ENCODE results near the gene PAPOLA. TPM values are rescaled to one million over a fixed set of nuclear protein-coding genes. Genes with fewer than 3 reads are reported as not detected.
"Not testable (repeated sequence)": the region's sequence is repeated elsewhere in the genome, so short reads cannot be mapped to it uniquely, and the experiment has no call there.

The PAPOLA gene
- total RNA-seq, 1 donor from 2014 or later, result 186 TPM

- no peak for FAIRE-seq
- peak; percentile 28 to 30 for DNase-seq (ENCODE audit: low spot score in 2 of 2)
Observed at GRCh38 chr14:96501217-96501739, 904 bp upstream of the PAPOLA start.

- FAIRE-seq (no peak), DNase-seq (ENCODE audit: low spot score in 2 of 2) (peak; percentile 55 to 56)
Observed at GRCh38 chr14:96502621-96503305, 581 bp downstream of the PAPOLA start.

- FAIRE-seq (no peak), DNase-seq (ENCODE audit: low spot score in 2 of 2) (no peak)
Observed at GRCh38 chr14:96503306-96503679, 1.1 kb downstream of the PAPOLA start.

- not testable (repeated sequence) for FAIRE-seq; DNase-seq (ENCODE audit: low spot score in 2 of 2)
Observed at GRCh38 chr14:96504353-96504752, 2.2 kb downstream of the PAPOLA start.

GRCh38 chr14:96507723-96508122 lies 5.5 kb downstream of the PAPOLA start:
- no peak for DNase-seq (ENCODE audit: low spot score in 2 of 2)
- FAIRE-seq, result no peak

- FAIRE-seq (no peak), DNase-seq (ENCODE audit: low spot score in 2 of 2) (no peak)
Observed at GRCh38 chr14:96508900-96509299, 6.7 kb downstream of the PAPOLA start.

GRCh38 chr14:96509457-96510090 lies 7.4 kb downstream of the PAPOLA start:
- DNase-seq (ENCODE audit: low spot score in 2 of 2) (no peak), FAIRE-seq (no peak)

GRCh38 chr14:96511146-96511545 lies 9.0 kb downstream of the PAPOLA start:
- FAIRE-seq (no peak), DNase-seq (ENCODE audit: low spot score in 2 of 2) (no peak)

- DNase-seq (ENCODE audit: low spot score in 2 of 2) (no peak), FAIRE-seq (no peak)
Observed at GRCh38 chr14:96511667-96512066, 9.5 kb downstream of the PAPOLA start.

- FAIRE-seq (no peak), DNase-seq (ENCODE audit: low spot score in 2 of 2) (no peak)
Observed at GRCh38 chr14:96512122-96512521, 9.9 kb downstream of the PAPOLA start.

GRCh38 chr14:96512602-96513397 lies 10.6 kb downstream of the PAPOLA start:
- DNase-seq (ENCODE audit: low spot score in 2 of 2), result no peak
- FAIRE-seq, result no peak

- DNase-seq (ENCODE audit: low spot score in 2 of 2) (no peak), FAIRE-seq (no peak)
Observed at GRCh38 chr14:96514694-96515093, 12.5 kb downstream of the PAPOLA start.

- DNase-seq (ENCODE audit: low spot score in 2 of 2), result no peak
- FAIRE-seq, result no peak
Observed at GRCh38 chr14:96515731-96516130, 13.5 kb downstream of the PAPOLA start.

GRCh38 chr14:96516351-96516750 lies 14.2 kb downstream of the PAPOLA start:
- no peak for DNase-seq (ENCODE audit: low spot score in 2 of 2)
- no peak for FAIRE-seq

GRCh38 chr14:96519970-96520369 lies 17.8 kb downstream of the PAPOLA start:
- no peak for FAIRE-seq

GRCh38 chr14:96525452-96525851 lies 23.3 kb downstream of the PAPOLA start:
- DNase-seq (ENCODE audit: low spot score in 2 of 2) (no peak), FAIRE-seq (no peak)

More at GRCh38 chr14:96519970-96520369, 17.8 kb downstream of the PAPOLA start:
- DNase-seq (ENCODE audit: low spot score in 2 of 2), result no peak

GRCh38 chr14:96532632-96533031 lies 30.4 kb downstream of the PAPOLA start:
- DNase-seq (ENCODE audit: low spot score in 2 of 2) (no peak), FAIRE-seq (no peak)

- no peak for DNase-seq (ENCODE audit: low spot score in 2 of 2)
- FAIRE-seq, result no peak
Observed at GRCh38 chr14:96536807-96537206, 34.6 kb downstream of the PAPOLA start.

GRCh38 chr14:96538097-96538989 lies 36.2 kb downstream of the PAPOLA start:
- FAIRE-seq, result no peak
- no peak for DNase-seq (ENCODE audit: low spot score in 2 of 2)

- no peak for DNase-seq (ENCODE audit: low spot score in 2 of 2)
- no peak for FAIRE-seq
Observed at GRCh38 chr14:96538990-96539317, 36.8 kb downstream of the PAPOLA start.
